MM.1S (cell line): ENCODE results near the gene EIF4G1.

ENCODE experiments used
- DNase-seq: peaks from one replicate; pipeline ENCODE4 v3.0.0-alpha.2; 2015
- H2AFZ ChIP-seq: fragments of 300-600 bp; sonication (generic); 2 replicates; pipeline ENCODE4 v1.6.0; 2016; ENCODE audit warnings: antibody characterized with exemption, low read length
- H3F3A ChIP-seq: fragments of 300-600 bp; sonication (generic); 2 replicates; pipeline ENCODE4 v1.6.1; 2016; ENCODE audit warnings: mild to moderate bottlenecking, antibody characterized with exemption, low read length, moderate library complexity, mixed read lengths; ENCODE audit not compliant: insufficient read depth
- H3K27ac ChIP-seq: fragments of 300-600 bp; sonication (generic); 2 replicates; pipeline ENCODE4 v1.5.1; 2016; ENCODE audit warnings: mild to moderate bottlenecking, low read length
- H3K27me3 ChIP-seq: fragments of 300-600 bp; sonication (generic); replicated peaks from 2 replicates; pipeline ENCODE4 v1.6.0; 2016; ENCODE audit warnings: low read length; ENCODE audit not compliant: insufficient read depth
- H3K36me3 ChIP-seq: fragments of 300-600 bp; sonication (generic); replicated peaks from 2 replicates; pipeline ENCODE4 v1.6.1; 2016; ENCODE audit warnings: mild to moderate bottlenecking, low read length, mixed read lengths; ENCODE audit not compliant: insufficient read depth
- H3K4me1 ChIP-seq: fragments of 300-600 bp; sonication (generic); 2 replicates; pipeline ENCODE4 v1.6.1; 2016; ENCODE audit warnings: low read length, mixed read lengths
- H3K4me2 ChIP-seq: fragments of 300-600 bp; sonication (generic); 2 replicates; pipeline ENCODE4 v1.6.0; 2016; ENCODE audit warnings: low read depth, low read length
- H3K4me3 ChIP-seq: fragments of 300-600 bp; sonication (generic); 2 replicates; pipeline ENCODE4 v1.5.1; 2016; ENCODE audit warnings: low read length, mixed read lengths
- H3K79me2 ChIP-seq: fragments of 300-600 bp; sonication (generic); 2 replicates; pipeline ENCODE4 v1.6.1; 2016; ENCODE audit warnings: mixed run types, low read length, mixed read lengths
- H3K9ac ChIP-seq: fragments of 300-600 bp; sonication (generic); 2 replicates; pipeline ENCODE4 v1.6.1; 2016; ENCODE audit warnings: low read length, mixed read lengths
- H3K9me2 ChIP-seq: fragments of 300-600 bp; sonication (generic); replicated peaks from 2 replicates; pipeline ENCODE4 v1.6.1; 2016; ENCODE audit warnings: mild to moderate bottlenecking, low read length, mixed read lengths; ENCODE audit not compliant: insufficient read depth
- H3K9me3 ChIP-seq: fragments of 300-600 bp; sonication (generic); replicated peaks from 2 replicates; pipeline ENCODE4 v1.6.1; 2016; ENCODE audit warnings: mild to moderate bottlenecking, low read length, mixed read lengths; ENCODE audit not compliant: insufficient read depth
- H4K20me1 ChIP-seq: fragments of 300-600 bp; sonication (generic); 2 replicates; pipeline ENCODE4 v1.6.1; 2016; ENCODE audit warnings: mild to moderate bottlenecking, low read length, moderate library complexity, mixed read lengths; ENCODE audit not compliant: insufficient read depth
- EZH2 ChIP-seq: fragments of 300-600 bp; sonication (generic); optimal IDR thresholded peaks from 2 replicates; pipeline ENCODE3; 2017; ENCODE audit warnings: low read depth, mild to moderate bottlenecking, antibody characterized with exemption, low read length, mixed read lengths
- EZH2phosphoT487 ChIP-seq: fragments of 300-600 bp; sonication (generic); IDR thresholded peaks from 2 replicates; pipeline ENCODE4 v1.6.1; 2018; ENCODE audit warnings: antibody characterized with exemption, low read length
- TF ChIP-seq, protein P1 (sequence below): fragments of 300-600 bp; sonication (generic); IDR thresholded peaks from 2 replicates; pipeline ENCODE4 v1.5.1; 2016; ENCODE audit warnings: antibody characterized with exemption, low read length, mixed read lengths

Gene EIF4G1

GRCh38 chr3:184295771-184296170, 18.6 kb upstream of the EIF4G1 start:
- TF ChIP-seq EZH2 (no peak), EZH2phosphoT487 (no peak)
- TF ChIP-seq, protein P1, sequence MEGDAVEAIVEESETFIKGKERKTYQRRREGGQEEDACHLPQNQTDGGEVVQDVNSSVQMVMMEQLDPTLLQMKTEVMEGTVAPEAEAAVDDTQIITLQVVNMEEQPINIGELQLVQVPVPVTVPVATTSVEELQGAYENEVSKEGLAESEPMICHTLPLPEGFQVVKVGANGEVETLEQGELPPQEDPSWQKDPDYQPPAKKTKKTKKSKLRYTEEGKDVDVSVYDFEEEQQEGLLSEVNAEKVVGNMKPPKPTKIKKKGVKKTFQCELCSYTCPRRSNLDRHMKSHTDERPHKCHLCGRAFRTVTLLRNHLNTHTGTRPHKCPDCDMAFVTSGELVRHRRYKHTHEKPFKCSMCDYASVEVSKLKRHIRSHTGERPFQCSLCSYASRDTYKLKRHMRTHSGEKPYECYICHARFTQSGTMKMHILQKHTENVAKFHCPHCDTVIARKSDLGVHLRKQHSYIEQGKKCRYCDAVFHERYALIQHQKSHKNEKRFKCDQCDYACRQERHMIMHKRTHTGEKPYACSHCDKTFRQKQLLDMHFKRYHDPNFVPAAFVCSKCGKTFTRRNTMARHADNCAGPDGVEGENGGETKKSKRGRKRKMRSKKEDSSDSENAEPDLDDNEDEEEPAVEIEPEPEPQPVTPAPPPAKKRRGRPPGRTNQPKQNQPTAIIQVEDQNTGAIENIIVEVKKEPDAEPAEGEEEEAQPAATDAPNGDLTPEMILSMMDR = no peak
- no peak overlapping the region for H2AFZ ChIP-seq
- no peak for DNase-seq

GRCh38 chr3:184296616-184297015, 17.8 kb upstream of the EIF4G1 start:
- Histone ChIP-seq H3K4me3 (no peak overlapping the region), H3K9me2 (no peaks in the 10 kb centered on the region), H3K4me2 (no peak overlapping the region), H3K36me3 (peaks cover 4% of the 10 kb centered on the region), H3K27ac (no peak overlapping the region), H3K9ac (no peak overlapping the region), H4K20me1 (no peaks in the 10 kb centered on the region), H3F3A (peaks cover 7% of the 10 kb centered on the region), H3K9me3 (no peaks in the 10 kb centered on the region), H3K4me1 (peaks cover 10% of the 10 kb centered on the region), H2AFZ (no peak overlapping the region), H3K79me2 (peaks cover 26% of the 10 kb centered on the region), H3K27me3 (peaks cover 20% of the 10 kb centered on the region; the same call in 1 of the 2 replicates)
- TF ChIP-seq EZH2 (no peak), EZH2phosphoT487 (no peak)
- TF ChIP-seq, protein P1 = no peak
- DNase-seq = no peak

More at GRCh38 chr3:184295771-184296170, 18.6 kb upstream of the EIF4G1 start:
- H3K4me3 ChIP-seq = no peak overlapping the region
- peaks cover 17% of the 10 kb centered on the region for H3K79me2 ChIP-seq
- H3K9ac ChIP-seq = no peak overlapping the region
- H3K4me1 ChIP-seq = peaks cover 10% of the 10 kb centered on the region
- peaks cover 20% of the 10 kb centered on the region; the same call in 1 of the 2 replicates for H3K27me3 ChIP-seq
- no peaks in the 10 kb centered on the region for H4K20me1 ChIP-seq
- no peak overlapping the region for H3K4me2 ChIP-seq
- H3K36me3 ChIP-seq = no peaks in the 10 kb centered on the region; the same call in 1 of the 2 replicates
- H3F3A ChIP-seq = peaks cover 7% of the 10 kb centered on the region
- no peaks in the 10 kb centered on the region for H3K9me2 ChIP-seq
- H3K27ac ChIP-seq = no peak overlapping the region
- H3K9me3 ChIP-seq = no peaks in the 10 kb centered on the region

GRCh38 chr3:184298759-184299487, 15.5 kb upstream of the EIF4G1 start, which contains the start of gene PSMD2:
Gene PSMD2, plus strand, starts transcription at chr3:184299241. Its CDS starts 26 bp downstream, at chr3:184299267.
- Histone ChIP-seq H2AFZ (peak within 1 kb of the TSS; percentile 80), H3K4me2 (peak within 1 kb of the TSS; percentile 96), H3K27ac (peak within 1 kb of the TSS; percentile 21; the same call in 1 of the 2 replicates), H3K4me3 (peak within 1 kb of the TSS; percentile 92), H3F3A (peaks cover 7% of the 10 kb centered on the region), H3K79me2 (peaks cover 48% of the 10 kb centered on the region), H3K9me3 (no peaks in the 10 kb centered on the region), H3K27me3 (peaks cover 7% of the 10 kb centered on the region; the same call in 1 of the 2 replicates), H4K20me1 (no peaks in the 10 kb centered on the region), H3K9me2 (no peaks in the 10 kb centered on the region), H3K36me3 (peaks cover 27% of the 10 kb centered on the region), H3K4me1 (peaks cover 10% of the 10 kb centered on the region), H3K9ac (peak within 1 kb of the TSS; percentile 74)
- TF ChIP-seq, protein P1 = no peak
- TF ChIP-seq EZH2phosphoT487 (no peak), EZH2 (no peak)
- peak; percentile 99 for DNase-seq
